AG08396 (cell line): ENCODE results near the gene ZNF772.
A peak's percentile ranks its signal among the peaks of the same experiment; 100 is the strongest.

Experiments used
- DNase-seq: peaks from one replicate; pipeline ENCODE4 v3.0.0; 2012; ENCODE audit warnings: low spot score, mixed read lengths

The ZNF772 gene

DNA sequence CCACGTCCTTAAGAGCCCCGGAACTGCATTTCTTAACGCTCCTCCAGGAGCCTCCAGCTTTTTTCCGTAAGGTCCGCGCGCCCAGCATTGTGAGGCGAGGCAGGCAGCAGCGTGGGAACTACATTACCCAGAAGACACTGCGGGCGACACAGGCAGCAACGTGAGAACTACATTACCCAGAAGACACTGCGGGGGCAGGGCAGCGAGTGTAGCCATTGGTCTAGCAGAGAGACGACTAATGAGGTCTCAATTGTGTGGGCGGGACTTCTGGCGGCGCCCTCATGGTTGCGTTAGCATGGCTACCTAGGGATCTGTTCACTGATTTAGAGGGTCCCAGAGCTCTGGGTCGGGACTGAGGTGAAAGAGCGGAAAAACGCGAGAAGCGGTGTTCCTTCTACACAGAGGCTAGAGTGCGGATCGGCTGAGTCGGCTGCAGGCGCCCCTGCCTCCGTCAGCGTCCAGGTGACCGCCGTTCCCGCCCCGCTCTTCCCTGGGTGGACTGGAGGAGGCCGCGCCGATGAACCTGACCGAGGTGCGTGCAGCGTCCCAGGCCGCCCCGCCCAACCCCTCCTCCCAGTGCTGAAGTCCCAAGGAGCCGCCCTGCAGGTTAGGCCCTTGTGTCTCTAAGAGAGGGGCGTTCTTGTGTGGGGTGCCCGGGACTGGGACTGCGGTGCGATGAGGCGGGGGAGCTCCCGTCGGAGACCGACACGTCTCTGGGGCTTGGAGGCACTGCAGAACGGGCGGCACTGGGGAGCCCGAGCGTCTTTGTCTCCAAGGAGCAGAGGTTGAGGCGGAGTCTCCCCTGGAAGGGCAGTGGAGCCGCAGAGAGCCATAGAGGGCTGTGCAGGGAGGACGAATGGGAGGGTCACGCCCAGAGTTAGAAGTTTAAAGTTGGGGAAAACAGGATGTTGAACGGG is 42.0 kb downstream of the ZNF772 start, which contains the start of gene ZNF749:
TSS of gene ZNF749 (plus strand) at position 264 of the 917 bp plus-strand sequence. CDS start at position 518, 254 bp downstream.
- DNase-seq = peak; percentile 97

GRCh38 chr19:57434386-57435061 is 42.8 kb downstream of the ZNF772 start:
- DNase-seq = no peak

GRCh38 chr19:57421037-57421436 is 56.3 kb downstream of the ZNF772 start:
- DNase-seq = no peak

GRCh38 chr19:57419439-57419838 is 57.9 kb downstream of the ZNF772 start:
- DNase-seq = no peak
